HFFc6 (cell line): ENCODE measurements around the gene MYL3. TPM values are rescaled to one million over a fixed set of nuclear protein-coding genes. Genes with fewer than 3 reads are reported as not detected.

Experiments
- DNase-seq: peaks from one replicate; pipeline ENCODE4 v3.0.0-alpha.2; 2018
- H3K27ac Mint-ChIP-seq: 2 replicates; pipeline ENCODE4 v1.8.0; 2020; ENCODE audit warnings: mild to moderate bottlenecking, mixed read lengths
- H3K27me3 Mint-ChIP-seq: 2 replicates; pipeline ENCODE4 v1.8.0; 2021; ENCODE audit warnings: mild to moderate bottlenecking, moderate library complexity, mixed read lengths; ENCODE audit not compliant: insufficient read depth
- H3K36me3 Mint-ChIP-seq: 2 replicates; pipeline ENCODE4 v1.8.0; 2021; ENCODE audit warnings: low read depth, mixed read lengths
- H3K4me1 Mint-ChIP-seq: 2 replicates; pipeline ENCODE4 v1.8.0; 2020; ENCODE audit warnings: low read depth, mixed read lengths
- H3K4me3 Mint-ChIP-seq: 2 replicates; pipeline ENCODE4 v1.8.0; 2020; ENCODE audit warnings: mild to moderate bottlenecking, moderate library complexity, mixed read lengths
- H3K9me3 Mint-ChIP-seq: 2 replicates; pipeline ENCODE4 v1.8.0; 2020; ENCODE audit warnings: mild to moderate bottlenecking, mixed read lengths
- total RNA-seq, 6 experiments: library from RNA; stranded (reverse); fragmentation: NEBNext Ultra II Directional; extraction: Animal tissue kit (Norgen Biotek cat#: 25700); gene quantifications; 2 replicates in 1 of 6; 3 replicates in 5 of 6; pipeline ENCODE4 v1.2.3, GENCODE V29; 2021
- TF ChIP-seq, protein P1 (sequence below): fragments of 200-600 bp; sonication (generic); IDR thresholded peaks from 2 replicates; pipeline ENCODE4 v1.5.0; 2021; ENCODE audit warnings: antibody characterized with exemption, mild to moderate bottlenecking

The MYL3 gene
- total RNA-seq, 6 experiments from 2014 or later = 0.30 to 0.31 TPM; not detected in 4

DNA sequence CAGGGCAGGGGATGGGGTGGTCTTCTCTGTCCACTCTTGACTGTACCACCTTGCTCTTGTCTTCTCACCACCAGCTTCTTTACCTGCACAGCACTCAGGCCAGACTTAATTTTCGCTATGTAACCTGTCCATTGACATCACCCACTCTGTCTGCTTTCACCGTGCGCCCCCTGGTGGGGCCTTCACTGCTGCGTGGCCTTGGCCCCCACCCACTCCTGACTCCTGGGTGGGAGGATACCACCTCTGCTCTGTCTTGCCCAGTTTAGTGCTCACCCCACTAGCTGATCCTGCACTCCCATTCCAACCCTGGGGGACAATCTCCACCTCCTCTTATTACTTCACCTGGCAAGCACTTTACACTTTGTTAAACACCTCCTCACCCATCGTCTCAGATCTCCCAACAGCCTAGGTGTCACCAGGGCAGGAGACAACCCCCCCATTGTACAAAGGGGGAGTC is 32.0 kb upstream of the MYL3 start:
- Mint-ChIP-seq H3K27me3 (peaks cover 16% of the 10 kb centered on the region), H3K36me3 (no peaks in the 10 kb centered on the region), H3K4me3 (no peak overlapping the region), H3K27ac (no peak overlapping the region), H3K9me3 (no peaks in the 10 kb centered on the region), H3K4me1 (no peaks in the 10 kb centered on the region)
- peak; percentile 24 for DNase-seq
- TF ChIP-seq, protein P1, sequence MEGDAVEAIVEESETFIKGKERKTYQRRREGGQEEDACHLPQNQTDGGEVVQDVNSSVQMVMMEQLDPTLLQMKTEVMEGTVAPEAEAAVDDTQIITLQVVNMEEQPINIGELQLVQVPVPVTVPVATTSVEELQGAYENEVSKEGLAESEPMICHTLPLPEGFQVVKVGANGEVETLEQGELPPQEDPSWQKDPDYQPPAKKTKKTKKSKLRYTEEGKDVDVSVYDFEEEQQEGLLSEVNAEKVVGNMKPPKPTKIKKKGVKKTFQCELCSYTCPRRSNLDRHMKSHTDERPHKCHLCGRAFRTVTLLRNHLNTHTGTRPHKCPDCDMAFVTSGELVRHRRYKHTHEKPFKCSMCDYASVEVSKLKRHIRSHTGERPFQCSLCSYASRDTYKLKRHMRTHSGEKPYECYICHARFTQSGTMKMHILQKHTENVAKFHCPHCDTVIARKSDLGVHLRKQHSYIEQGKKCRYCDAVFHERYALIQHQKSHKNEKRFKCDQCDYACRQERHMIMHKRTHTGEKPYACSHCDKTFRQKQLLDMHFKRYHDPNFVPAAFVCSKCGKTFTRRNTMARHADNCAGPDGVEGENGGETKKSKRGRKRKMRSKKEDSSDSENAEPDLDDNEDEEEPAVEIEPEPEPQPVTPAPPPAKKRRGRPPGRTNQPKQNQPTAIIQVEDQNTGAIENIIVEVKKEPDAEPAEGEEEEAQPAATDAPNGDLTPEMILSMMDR = peak; percentile 95

DNA sequence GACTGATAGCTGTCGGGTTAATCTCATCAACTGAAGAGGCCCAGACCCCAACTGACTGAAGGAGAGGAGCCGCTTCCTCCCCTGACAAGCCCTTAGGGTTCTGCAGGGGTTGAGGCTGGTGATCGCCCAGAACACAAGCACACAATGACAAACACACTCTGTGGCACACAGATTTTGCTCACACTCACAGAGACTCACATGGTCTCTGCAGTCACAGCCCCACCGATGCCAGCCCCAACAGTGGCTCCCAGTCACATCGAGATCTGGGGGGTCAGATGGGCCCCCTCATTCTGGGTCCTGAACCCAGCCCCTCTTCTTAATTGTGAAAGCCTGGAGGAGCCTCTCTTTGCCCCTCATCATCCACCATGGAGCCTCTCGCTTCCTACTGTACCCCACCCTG is 31.0 kb upstream of the MYL3 start:
- no peaks in the 10 kb centered on the region for H3K4me1 Mint-ChIP-seq
- H3K9me3 Mint-ChIP-seq = no peaks in the 10 kb centered on the region
- H3K27ac Mint-ChIP-seq = no peak overlapping the region
- no peaks in the 10 kb centered on the region for H3K36me3 Mint-ChIP-seq
- TF ChIP-seq, protein P1 = no peak
- peaks cover 16% of the 10 kb centered on the region for H3K27me3 Mint-ChIP-seq
- DNase-seq = no peak
- no peak overlapping the region for H3K4me3 Mint-ChIP-seq

DNA sequence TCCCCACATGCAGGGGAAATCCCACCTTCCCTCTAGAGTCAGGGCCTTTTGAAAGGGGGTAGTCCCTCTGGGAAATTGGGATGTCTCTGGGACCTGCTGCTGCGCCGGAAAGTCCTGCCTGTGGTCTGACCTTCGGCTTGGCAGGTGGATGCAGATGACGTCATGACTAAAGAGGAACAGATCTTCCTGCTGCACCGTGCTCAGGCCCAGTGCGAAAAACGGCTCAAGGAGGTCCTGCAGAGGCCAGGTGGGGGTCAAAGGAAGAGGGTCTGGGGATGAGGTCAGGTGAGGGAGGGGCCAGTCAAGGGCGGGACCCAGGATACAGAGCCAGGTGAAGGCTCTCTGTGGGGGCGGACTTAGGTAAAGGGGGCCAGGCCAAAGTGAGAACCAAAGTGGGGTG is 30.5 kb upstream of the MYL3 start:
- H3K27ac Mint-ChIP-seq = no peak overlapping the region
- no peaks in the 10 kb centered on the region for H3K36me3 Mint-ChIP-seq
- H3K4me1 Mint-ChIP-seq = no peaks in the 10 kb centered on the region
- no peaks in the 10 kb centered on the region for H3K9me3 Mint-ChIP-seq
- no peak for DNase-seq
- TF ChIP-seq, protein P1 = no peak
- peaks cover 16% of the 10 kb centered on the region for H3K27me3 Mint-ChIP-seq
- H3K4me3 Mint-ChIP-seq = no peak overlapping the region

DNA sequence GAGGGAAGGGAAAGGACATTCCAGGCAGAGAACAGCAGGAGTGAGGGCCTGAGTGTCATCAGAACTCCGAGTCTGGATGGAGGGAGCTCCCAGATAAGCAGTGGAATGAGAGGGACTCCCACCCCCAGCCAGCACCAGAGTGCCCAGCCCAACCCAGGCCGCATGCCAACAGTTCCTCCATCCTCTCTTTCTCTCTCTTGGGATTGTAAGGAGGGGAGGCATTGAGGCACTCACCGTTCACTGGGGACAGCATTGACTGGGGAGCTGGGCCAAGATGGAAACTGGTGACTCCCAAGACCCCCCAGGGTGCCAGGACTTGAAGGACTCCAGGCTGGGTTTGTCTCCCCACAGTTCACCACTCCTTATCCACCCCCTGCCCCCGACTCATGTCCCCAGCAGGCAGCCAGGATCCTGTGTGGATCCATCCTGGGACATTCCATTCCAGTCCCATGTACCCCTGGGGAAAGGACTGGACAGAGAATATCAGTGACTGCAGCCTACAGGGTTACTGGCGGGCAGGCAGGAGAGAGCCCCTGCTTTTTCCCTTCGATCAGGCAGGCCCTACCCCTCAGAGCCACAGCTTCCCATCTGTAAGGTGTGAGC is 30.0 kb upstream of the MYL3 start:
- no peaks in the 10 kb centered on the region for H3K36me3 Mint-ChIP-seq
- TF ChIP-seq, protein P1 = no peak
- H3K27me3 Mint-ChIP-seq = peaks cover 18% of the 10 kb centered on the region
- DNase-seq = no peak
- no peak overlapping the region for H3K27ac Mint-ChIP-seq
- no peaks in the 10 kb centered on the region for H3K4me1 Mint-ChIP-seq
- H3K9me3 Mint-ChIP-seq = no peaks in the 10 kb centered on the region
- H3K4me3 Mint-ChIP-seq = no peak overlapping the region

DNA sequence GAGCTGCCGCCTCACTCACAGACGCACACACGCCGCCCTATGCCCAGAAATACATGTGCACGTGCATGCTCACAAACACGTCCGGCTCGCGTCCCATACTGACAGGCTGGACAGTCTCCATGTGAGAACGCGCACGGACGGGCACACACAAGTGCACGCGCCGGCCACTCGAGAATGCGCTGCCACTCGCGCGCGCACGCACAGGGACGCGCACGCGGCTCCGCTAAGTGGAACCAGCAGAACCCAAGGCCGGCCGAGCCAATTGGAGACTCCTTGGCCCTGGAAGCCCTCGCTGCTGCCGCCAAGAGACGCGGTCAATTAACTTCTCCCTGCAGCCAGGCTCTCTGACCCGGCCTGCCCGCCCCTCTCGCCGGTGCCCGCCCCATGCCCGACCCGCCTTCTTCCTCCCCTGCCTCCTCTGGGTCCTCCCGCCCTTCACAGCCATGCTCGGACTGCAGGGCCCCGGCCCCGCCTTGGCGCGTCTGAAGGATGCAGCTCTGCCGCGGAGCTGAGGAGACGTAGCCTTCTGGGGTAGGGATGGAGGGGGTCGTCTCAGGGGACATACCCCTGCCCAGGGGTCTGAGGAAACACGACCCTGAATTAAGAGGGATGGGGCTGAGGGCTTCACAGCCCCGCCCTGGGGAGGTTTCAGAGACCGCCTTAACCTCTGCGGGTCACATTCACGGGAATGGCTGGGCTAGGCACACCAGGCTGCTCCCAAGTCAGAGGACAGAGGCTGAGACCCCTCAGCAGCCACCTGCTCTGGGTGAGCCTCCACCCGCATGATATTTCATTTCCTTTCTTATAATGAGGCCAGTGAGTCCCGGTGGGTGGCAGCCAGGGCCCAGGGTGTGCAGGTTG is 29.3 kb upstream of the MYL3 start:
- Mint-ChIP-seq H3K4me3 (peak overlapping the region; percentile 79), H3K36me3 (no peaks in the 10 kb centered on the region), H3K27me3 (peaks cover 19% of the 10 kb centered on the region), H3K9me3 (no peaks in the 10 kb centered on the region), H3K27ac (no peak overlapping the region), H3K4me1 (no peaks in the 10 kb centered on the region)
- peak; percentile 70 for DNase-seq
- TF ChIP-seq, protein P1 = no peak
